Testis (tissue), 2 donors: ENCODE measurements around the gene TNFRSF11A.

Experiments
- POLR2A ChIP-seq: fragments of 450-650 bp; IDR thresholded peaks from one replicate; pipeline ENCODE4 v1.6.1; 2017; ENCODE audit warnings: antibody characterized with exemption, mild to moderate bottlenecking, moderate library complexity
- TF ChIP-seq, protein P1 (sequence below), 3 experiments: fragments of 450-650 bp in 2 of 3; fragments of 200-600 bp in 1 of 3; sonication (generic) in 1 of 3; IDR thresholded peaks; one replicate each; pipeline ENCODE4 v1.5.1; 2016 to 2019; ENCODE audit warnings: antibody characterized with exemption in 3 of 3, mild to moderate bottlenecking in 2 of 3, moderate library complexity in 1 of 3

DNA sequence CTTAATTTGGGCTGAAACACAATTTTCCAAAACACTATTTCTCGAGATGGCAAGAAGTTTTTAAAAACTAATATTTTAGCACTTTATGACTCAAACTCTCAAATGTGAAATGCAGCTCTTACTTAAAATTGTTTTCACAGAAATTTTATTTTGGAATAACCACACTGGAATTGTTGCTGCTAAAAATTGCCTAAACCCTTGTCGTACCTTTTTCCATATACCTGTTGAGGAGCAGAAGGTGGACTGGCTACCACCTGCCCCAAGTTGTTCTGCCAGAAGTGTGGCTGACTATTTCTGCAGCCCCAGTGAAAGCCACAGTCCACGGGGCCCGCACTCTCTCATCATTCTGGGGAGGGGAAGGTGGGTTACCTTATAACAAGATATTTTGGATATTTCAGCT is 23.4 kb downstream of the TNFRSF11A start:
- TF ChIP-seq, protein P1, sequence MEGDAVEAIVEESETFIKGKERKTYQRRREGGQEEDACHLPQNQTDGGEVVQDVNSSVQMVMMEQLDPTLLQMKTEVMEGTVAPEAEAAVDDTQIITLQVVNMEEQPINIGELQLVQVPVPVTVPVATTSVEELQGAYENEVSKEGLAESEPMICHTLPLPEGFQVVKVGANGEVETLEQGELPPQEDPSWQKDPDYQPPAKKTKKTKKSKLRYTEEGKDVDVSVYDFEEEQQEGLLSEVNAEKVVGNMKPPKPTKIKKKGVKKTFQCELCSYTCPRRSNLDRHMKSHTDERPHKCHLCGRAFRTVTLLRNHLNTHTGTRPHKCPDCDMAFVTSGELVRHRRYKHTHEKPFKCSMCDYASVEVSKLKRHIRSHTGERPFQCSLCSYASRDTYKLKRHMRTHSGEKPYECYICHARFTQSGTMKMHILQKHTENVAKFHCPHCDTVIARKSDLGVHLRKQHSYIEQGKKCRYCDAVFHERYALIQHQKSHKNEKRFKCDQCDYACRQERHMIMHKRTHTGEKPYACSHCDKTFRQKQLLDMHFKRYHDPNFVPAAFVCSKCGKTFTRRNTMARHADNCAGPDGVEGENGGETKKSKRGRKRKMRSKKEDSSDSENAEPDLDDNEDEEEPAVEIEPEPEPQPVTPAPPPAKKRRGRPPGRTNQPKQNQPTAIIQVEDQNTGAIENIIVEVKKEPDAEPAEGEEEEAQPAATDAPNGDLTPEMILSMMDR (IDR thresholded peaks at IDR 0.05): no peak
- TF ChIP-seq POLR2A: no peak
